Esophagus muscularis mucosa (tissue), 4 donors: ENCODE results near the gene ESRRB. TPM values are rescaled to one million over a fixed set of nuclear protein-coding genes. Genes with fewer than 3 reads are reported as not detected.
"Not testable (repeated sequence)": the region's sequence is repeated elsewhere in the genome, so short reads cannot be mapped to it uniquely, and the experiment has no call there.

ENCODE experiments used
- DNase-seq: peaks from one replicate; pipeline ENCODE4 v3.0.0-alpha.2; 2017; ENCODE audit errors: extremely low spot score
- H3K27ac ChIP-seq, 4 donors: fragments of 200-600 bp; sonication (generic); replicated peaks in 1 of 4; 1 replicate in 3 of 4; 2 replicates in 1 of 4; pipeline ENCODE4 v1.5.1; 2016 to 2019; ENCODE audit warnings: mild to moderate bottlenecking in 1 of 4
- H3K27me3 ChIP-seq, 4 donors: fragments of 200-600 bp; sonication (generic); one replicate each; pipeline versions ENCODE4 v1.5.1 to v1.6.0; 2016 to 2019
- H3K36me3 ChIP-seq, 4 donors: fragments of 200-600 bp; sonication (generic); one replicate each; pipeline ENCODE4 v1.5.1; 2016 to 2019
- H3K4me1 ChIP-seq, 4 donors: fragments of 200-600 bp; sonication (generic); one replicate each; pipeline ENCODE4 v1.5.1; 2016 to 2019
- H3K4me3 ChIP-seq, 4 donors: fragments of 200-600 bp; sonication (generic); 1 replicate in 2 of 4; 2 replicates in 2 of 4; pipeline ENCODE4 v1.5.1; 2016 to 2019; ENCODE audit warnings: mild to moderate bottlenecking in 4 of 4, moderate library complexity in 1 of 4
- H3K9me3 ChIP-seq, 4 donors: fragments of 200-600 bp; sonication (generic); 1 replicate in 3 of 4; 2 replicates in 1 of 4; pipeline ENCODE4 v1.5.1; 2016 to 2019
- EP300 ChIP-seq: sonication (generic); formaldehyde crosslinking; IDR thresholded peaks from one replicate; pipeline ENCODE4 v1.6.1; 2017; ENCODE audit warnings: antibody characterized with exemption
- POLR2A ChIP-seq: fragments of 450-650 bp; IDR thresholded peaks from one replicate; pipeline ENCODE4 v1.6.1; 2017; ENCODE audit warnings: antibody characterized with exemption, moderate library complexity, mild to moderate bottlenecking, low read depth
- POLR2AphosphoS5 ChIP-seq, 2 donors: sonication (generic); formaldehyde crosslinking; IDR thresholded peaks; one replicate each; pipeline ENCODE4 v1.6.1; 2017; ENCODE audit warnings: antibody characterized with exemption in 2 of 2
- WGBS: methylation state at CpG from one replicate; pipeline ENCODE4 v1.1.5; 2018; 5-methylcytosine and 5-hydroxymethylcytosine counted together
- intact Hi-C: fragments of 100-400 bp; cut with DNase I; formaldehyde crosslinking; loops from one replicate; pipeline ENCODE4 v1.15.1; 2023
- total RNA-seq, 4 donors: library from RNA; depleted of rRNA; stranded (reverse); fragments of >200 nt; gene quantifications; one replicate each; pipeline versions ENCODE4 v1.1.0 to v1.2.1, GENCODE V29; 2016
- TF ChIP-seq, protein P1 (sequence below), 3 experiments: fragments of 200-600 bp in 2 of 3; fragments of 450-650 bp in 1 of 3; sonication (generic) in 2 of 3; IDR thresholded peaks; one replicate each; pipeline ENCODE4 v1.5.1; 2017 to 2019; ENCODE audit warnings: antibody characterized with exemption in 3 of 3, mild to moderate bottlenecking in 2 of 3, moderate library complexity in 1 of 3

ESRRB gene
- total RNA-seq, 4 donors from 2014 or later, result 0.17 to 0.26 TPM; not detected in 2

DNA sequence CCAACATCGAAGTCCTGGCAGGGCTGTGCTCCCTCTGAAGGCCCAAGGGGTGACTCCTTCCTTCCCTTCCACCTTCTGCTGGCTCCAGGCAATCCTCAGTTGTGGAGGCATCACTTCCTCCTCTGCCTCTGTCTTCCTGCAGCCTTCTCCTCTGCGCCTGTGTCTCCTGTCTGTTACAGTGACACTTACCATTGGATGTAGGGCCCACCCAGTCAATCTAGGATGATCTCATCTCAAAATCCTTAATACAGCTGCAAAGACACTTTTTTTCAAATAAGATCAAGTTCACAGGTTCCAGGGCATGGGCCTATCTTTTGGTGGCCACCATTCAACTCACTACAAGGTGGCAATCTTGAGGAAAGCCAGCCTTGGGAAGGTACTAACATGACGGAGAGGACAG is 155.1 kb downstream of the ESRRB start:
- no peaks in the 10 kb centered on the region for H3K4me1 ChIP-seq
- no peak overlapping the region for H3K4me3 ChIP-seq
- no peaks in the 10 kb centered on the region for H3K36me3 ChIP-seq
- H3K27ac ChIP-seq, result no peak overlapping the region
- TF ChIP-seq POLR2AphosphoS5 (IDR thresholded peaks at IDR 0.05) (no peak), POLR2A (no peak), EP300 (no peak)
- TF ChIP-seq, protein P1, sequence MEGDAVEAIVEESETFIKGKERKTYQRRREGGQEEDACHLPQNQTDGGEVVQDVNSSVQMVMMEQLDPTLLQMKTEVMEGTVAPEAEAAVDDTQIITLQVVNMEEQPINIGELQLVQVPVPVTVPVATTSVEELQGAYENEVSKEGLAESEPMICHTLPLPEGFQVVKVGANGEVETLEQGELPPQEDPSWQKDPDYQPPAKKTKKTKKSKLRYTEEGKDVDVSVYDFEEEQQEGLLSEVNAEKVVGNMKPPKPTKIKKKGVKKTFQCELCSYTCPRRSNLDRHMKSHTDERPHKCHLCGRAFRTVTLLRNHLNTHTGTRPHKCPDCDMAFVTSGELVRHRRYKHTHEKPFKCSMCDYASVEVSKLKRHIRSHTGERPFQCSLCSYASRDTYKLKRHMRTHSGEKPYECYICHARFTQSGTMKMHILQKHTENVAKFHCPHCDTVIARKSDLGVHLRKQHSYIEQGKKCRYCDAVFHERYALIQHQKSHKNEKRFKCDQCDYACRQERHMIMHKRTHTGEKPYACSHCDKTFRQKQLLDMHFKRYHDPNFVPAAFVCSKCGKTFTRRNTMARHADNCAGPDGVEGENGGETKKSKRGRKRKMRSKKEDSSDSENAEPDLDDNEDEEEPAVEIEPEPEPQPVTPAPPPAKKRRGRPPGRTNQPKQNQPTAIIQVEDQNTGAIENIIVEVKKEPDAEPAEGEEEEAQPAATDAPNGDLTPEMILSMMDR (IDR thresholded peaks at IDR 0.05), result no peak
- no peak for DNase-seq
- intact Hi-C loops, result no loop called here
- H3K27me3 ChIP-seq, result peaks cover 0 to 6% (median 0%) of the 10 kb centered on the region in 4 donors
- no peaks in the 10 kb centered on the region for H3K9me3 ChIP-seq
- WGBS, result 78% methylated on average over 3 of the region's 3 CpGs

DNA sequence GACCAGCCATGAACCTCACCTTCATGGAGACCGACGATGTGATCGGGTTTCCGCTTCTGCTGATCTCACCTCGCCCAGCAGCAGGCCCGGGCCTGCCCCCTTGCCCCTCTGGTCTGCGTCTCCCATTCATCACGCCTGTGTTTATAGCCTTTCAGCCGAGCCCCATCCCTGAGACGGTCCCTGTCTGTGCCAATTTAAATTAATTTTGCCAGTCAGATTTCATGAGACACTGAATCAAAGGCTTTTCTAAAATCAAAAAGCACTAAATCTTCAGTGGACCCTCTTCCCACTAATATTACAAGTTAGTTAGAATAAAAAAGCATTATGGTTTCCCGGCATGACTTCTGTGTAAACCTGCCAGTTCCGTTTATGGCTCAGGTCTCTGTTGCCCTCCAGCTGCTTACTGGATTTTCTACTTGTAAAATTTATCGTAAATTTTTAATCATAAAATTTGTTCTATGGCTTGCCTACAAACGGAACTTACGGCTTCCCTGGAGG is 155.9 kb downstream of the ESRRB start:
- WGBS, result 67% methylated on average over 15 of the region's 15 CpGs
- no peak overlapping the region for H3K4me3 ChIP-seq
- no peaks in the 10 kb centered on the region for H3K36me3 ChIP-seq
- no peak overlapping the region for H3K27ac ChIP-seq
- H3K9me3 ChIP-seq, result no peaks in the 10 kb centered on the region
- intact Hi-C loops, result no loop called here
- TF ChIP-seq EP300, result no peak
- TF ChIP-seq POLR2AphosphoS5 (IDR thresholded peaks at IDR 0.05), result no peak
- TF ChIP-seq POLR2A, result no peak
- TF ChIP-seq, protein P1 (IDR thresholded peaks at IDR 0.05), result no peak
- no peak for DNase-seq
- H3K4me1 ChIP-seq, result no peaks in the 10 kb centered on the region
- H3K27me3 ChIP-seq, result peaks cover 0 to 6% (median 0%) of the 10 kb centered on the region in 4 donors

DNA sequence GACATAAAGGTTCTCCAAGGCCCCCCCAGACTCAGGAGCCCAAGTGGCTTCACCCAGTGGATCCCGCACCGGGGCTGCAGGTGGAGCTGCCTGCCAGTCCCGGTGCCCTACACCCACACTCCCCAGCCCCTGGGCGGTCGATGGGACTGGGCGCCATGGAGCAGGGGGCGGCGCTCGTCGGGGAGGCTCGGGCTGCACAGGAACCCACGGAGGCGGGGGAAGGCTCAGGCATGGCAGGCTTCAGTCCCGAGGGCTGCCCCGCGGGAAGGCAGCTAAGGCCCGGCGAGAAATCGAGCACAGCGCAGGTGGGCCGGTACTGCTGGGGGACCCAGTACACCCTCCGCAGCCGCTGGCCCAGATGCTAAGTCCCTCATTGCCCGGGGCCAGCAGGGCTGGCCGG is 160.7 kb downstream of the ESRRB start:
- DNase-seq, H3K36me3 ChIP-seq, H3K27ac ChIP-seq, intact Hi-C loops, H3K9me3 ChIP-seq, H3K4me3 ChIP-seq, H3K4me1 ChIP-seq: not testable (repeated sequence)
- WGBS, result 98% methylated on average over 23 of the region's 25 CpGs
- peaks cover 0 to 30% (median 0%) of the 10 kb centered on the region in 4 donors for H3K27me3 ChIP-seq

DNA sequence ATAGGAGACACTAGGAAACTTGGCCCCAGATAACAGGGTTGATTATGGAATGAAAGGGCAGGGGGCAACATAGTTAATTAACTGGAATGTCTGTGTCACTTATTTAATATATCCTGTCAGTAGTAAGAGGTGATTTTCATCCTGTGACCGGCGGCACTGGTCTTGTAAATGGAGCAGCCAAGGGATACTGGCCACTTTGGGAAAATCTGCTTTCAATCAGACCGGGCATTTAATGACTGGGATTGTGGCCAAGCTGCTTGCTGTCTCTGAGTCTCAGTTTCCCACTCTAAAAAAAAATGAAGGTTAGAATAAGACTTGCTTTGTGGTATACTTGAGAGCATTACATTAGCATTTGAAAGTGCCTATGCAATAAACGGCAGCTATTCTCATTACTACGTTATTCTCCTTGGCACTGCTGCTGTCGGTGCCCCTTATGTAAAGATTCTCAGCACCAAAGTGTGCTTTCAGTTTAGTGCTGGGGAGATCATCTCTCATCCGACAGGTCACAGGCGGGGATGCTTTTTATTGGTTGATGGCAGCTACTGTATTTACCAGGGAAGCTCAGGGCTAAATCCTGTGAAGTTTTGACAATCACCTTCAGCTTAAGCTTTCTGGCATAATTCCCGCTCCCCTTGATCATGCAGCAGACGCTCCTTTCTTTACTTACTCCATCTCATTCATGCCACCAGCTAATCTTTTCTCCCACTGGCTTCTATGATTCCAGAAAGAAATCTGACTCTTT is 162.1 kb downstream of the ESRRB start:
- Histone ChIP-seq H3K4me1 (peaks cover 0 to 4% (median 0%) of the 10 kb centered on the region in 4 donors), H3K9me3 (no peaks in the 10 kb centered on the region), H3K36me3 (no peaks in the 10 kb centered on the region), H3K27me3 (peaks cover 0 to 41% (median 0%) of the 10 kb centered on the region in 4 donors), H3K27ac (no peak overlapping the region), H3K4me3 (no peak overlapping the region)
- 54% methylated on average over 10 of the region's 10 CpGs for WGBS
- TF ChIP-seq, protein P1 (IDR thresholded peaks at IDR 0.05), result no peak
- TF ChIP-seq POLR2AphosphoS5 (IDR thresholded peaks at IDR 0.05) (no peak), EP300 (no peak), POLR2A (no peak)
- intact Hi-C loops, result no loop called here
- DNase-seq, result no peak

DNA sequence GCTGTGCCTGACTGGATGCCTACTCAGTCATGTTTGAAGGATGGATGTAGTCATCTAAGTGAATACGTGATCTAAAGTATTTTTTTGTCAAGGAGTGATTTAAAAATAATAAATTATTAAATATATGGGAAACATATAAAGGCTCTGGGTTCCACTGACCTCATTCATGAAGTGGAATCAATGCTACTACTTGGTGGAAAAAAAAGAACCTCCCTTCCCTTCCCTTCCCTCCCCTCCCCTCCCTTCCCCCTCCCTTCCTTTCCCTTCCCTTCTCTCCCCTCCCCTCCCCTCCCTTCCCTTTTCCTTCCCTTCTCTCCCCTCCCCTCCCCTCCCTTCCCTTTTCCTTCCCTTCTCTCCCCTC is 162.7 kb downstream of the ESRRB start:
- peaks cover 0 to 4% (median 0%) of the 10 kb centered on the region in 4 donors for H3K4me1 ChIP-seq
- no peak overlapping the region for H3K27ac ChIP-seq
- no peaks in the 10 kb centered on the region for H3K9me3 ChIP-seq
- H3K27me3 ChIP-seq, result peaks cover 0 to 47% (median 0%) of the 10 kb centered on the region in 4 donors
- H3K4me3 ChIP-seq, result no peak overlapping the region
- no peak for DNase-seq
- intact Hi-C loops, result no loop called here
- WGBS, result 35% methylated on average over 1 of the region's 1 CpG
- no peaks in the 10 kb centered on the region for H3K36me3 ChIP-seq
- TF ChIP-seq, protein P1 (IDR thresholded peaks at IDR 0.05), result no peak
